ENCODE measurements around the gene SLC6A3. TPM values are rescaled to one million over a fixed set of nuclear protein-coding genes. Genes with fewer than 3 reads are reported as not detected.

Gene SLC6A3
- total and polyA plus RNA-seq, 9 of the 15 experiments (the other 6 are each of a cell fraction or from before 2014, with no cell fraction given) = not detected

DNA sequence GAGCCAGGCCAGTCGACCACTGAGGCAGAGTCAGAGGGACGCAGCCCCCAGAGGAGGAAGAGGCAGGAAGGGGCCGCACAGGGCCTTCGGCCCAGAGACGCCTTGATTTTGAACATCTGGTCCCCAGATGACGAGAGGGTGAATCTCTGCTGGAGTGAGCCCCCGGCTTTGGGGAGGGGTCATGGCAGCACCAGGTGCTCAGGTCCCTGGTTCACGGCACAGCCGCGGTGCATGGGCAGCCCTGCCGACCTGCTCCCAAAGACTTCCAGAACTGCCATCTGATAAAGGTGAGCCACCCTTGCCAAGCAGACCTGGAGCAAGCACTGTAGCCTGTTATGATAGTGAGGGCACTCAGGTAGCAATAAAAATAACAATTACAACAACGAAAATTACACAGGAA is 48.7 kb upstream of the SLC6A3 start:
- intact Hi-C loops (cut with micrococcal nuclease) (no loop called here), in situ Hi-C loops (cut with MboI) (no loop called here)
- BruUV-seq (replicated peaks) = no TSS peak
- WGBS (ENCODE audit: insufficient coverage, low coverage, missing lambda C conversion rate) = 72% methylated on average over 12 of the region's 12 CpGs
- ChIA-PET CTCF (ENCODE audit: low intra/inter-chr PET ratio) (no interaction called here), POLR2A (no interaction called here)
- ATAC-seq = no peak
- H3K9ac ChIP-seq (ENCODE audit: insufficient read depth in 1 of 2, low read depth in 2 of 2, low read length in 2 of 2) = no peak overlapping the region
- H2AFZ ChIP-seq (ENCODE audit: low read depth, low read length) = no peak overlapping the region
- no peak overlapping the region for H3K4me2 ChIP-seq (ENCODE audit: insufficient read depth, low read length)
- no peak overlapping the region for H3K27ac ChIP-seq (ENCODE audit: extremely low read depth, low read depth, low read length)
- no peaks in the 10 kb centered on the region for H3K27me3 ChIP-seq (ENCODE audit: control insufficient read depth in 2 of 2, insufficient read depth in 2 of 2, low read length in 2 of 2)
- FAIRE-seq = no peak
- H3K9me3 ChIP-seq (replicated peaks; ENCODE audit: control insufficient read depth, insufficient read depth, low read depth, low read length) = no peaks in the 10 kb centered on the region
- peaks cover 6% of the 10 kb centered on the region; the same call in 2 of the 3 replicates for H3K36me3 ChIP-seq (ENCODE audit: control insufficient read depth, insufficient read depth, low read length)
- H4K20me1 ChIP-seq (replicated peaks; ENCODE audit: control insufficient read depth, insufficient read depth, low read length) = peaks cover 5% of the 10 kb centered on the region; the same call in 1 of the 2 replicates
- H3K4me3 ChIP-seq = no peak overlapping the region
- peaks cover 0 to 10% of the 10 kb centered on the region in 2 experiments; a peak in 1 of 5 replicates for H3K4me1 ChIP-seq (replicated peaks in 1 of 2; ENCODE audit: control insufficient read depth in 2 of 2, insufficient read depth in 2 of 2, low read length in 2 of 2)
- DNase-seq (ENCODE audit: extremely low read depth in 1 of 4, low spot score in 3 of 4) = no peak
- H3K79me2 ChIP-seq (ENCODE audit: control insufficient read depth, insufficient read depth, low read length) = no peaks in the 10 kb centered on the region
- no peaks in the 10 kb centered on the region for H3K9me1 ChIP-seq (ENCODE audit: control insufficient read depth, insufficient read depth, low read length)
- TF ChIP-seq ARID2 (IDR thresholded peaks at IDR 0.05) (no peak), PHTF2 (CRISPR knock-in tag; IDR thresholded peaks at IDR 0.05) (no peak), CBFA2T2 (conservative IDR thresholded peaks at IDR 0.05) (no peak), ZNF445 (CRISPR knock-in tag; IDR thresholded peaks at IDR 0.05; ENCODE audit: low read depth) (no peak), E2F6 (IDR thresholded peaks at IDR 0.05; ENCODE audit: borderline replicate concordance in 1 of 2, extremely low read depth in 1 of 2, insufficient read depth in 1 of 2, insufficient read length in 1 of 2, low read depth in 1 of 2, low read length in 1 of 2, poor library complexity in 1 of 2, severe bottlenecking in 1 of 2) (no peak), HMGN3 (IDR thresholded peaks at IDR 0.05; ENCODE audit: borderline replicate concordance, extremely low read depth, insufficient read length, low read depth, low read length) (no peak), RREB1 (CRISPR knock-in tag; IDR thresholded peaks at IDR 0.05) (no peak), RHOXF2B (CRISPR knock-in tag; conservative IDR thresholded peaks at IDR 0.05) (no peak), ATF3 (IDR thresholded peaks at IDR 0.05) (no peak), ATF3 (CRISPR knock-in tag; conservative IDR thresholded peaks at IDR 0.05) (no peak), ZFPM2 (CRISPR knock-in tag; IDR thresholded peaks at IDR 0.05) (no peak)
- TF ChIP-seq, protein P1, sequence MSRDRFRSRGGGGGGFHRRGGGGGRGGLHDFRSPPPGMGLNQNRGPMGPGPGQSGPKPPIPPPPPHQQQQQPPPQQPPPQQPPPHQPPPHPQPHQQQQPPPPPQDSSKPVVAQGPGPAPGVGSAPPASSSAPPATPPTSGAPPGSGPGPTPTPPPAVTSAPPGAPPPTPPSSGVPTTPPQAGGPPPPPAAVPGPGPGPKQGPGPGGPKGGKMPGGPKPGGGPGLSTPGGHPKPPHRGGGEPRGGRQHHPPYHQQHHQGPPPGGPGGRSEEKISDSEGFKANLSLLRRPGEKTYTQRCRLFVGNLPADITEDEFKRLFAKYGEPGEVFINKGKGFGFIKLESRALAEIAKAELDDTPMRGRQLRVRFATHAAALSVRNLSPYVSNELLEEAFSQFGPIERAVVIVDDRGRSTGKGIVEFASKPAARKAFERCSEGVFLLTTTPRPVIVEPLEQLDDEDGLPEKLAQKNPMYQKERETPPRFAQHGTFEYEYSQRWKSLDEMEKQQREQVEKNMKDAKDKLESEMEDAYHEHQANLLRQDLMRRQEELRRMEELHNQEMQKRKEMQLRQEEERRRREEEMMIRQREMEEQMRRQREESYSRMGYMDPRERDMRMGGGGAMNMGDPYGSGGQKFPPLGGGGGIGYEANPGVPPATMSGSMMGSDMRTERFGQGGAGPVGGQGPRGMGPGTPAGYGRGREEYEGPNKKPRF (IDR thresholded peaks at IDR 0.05; ENCODE audit: low read depth, low read length) = no peak
